H1 (cell line): ENCODE measurements around the gene SFN. TPM values are rescaled to one million over a fixed set of nuclear protein-coding genes. Genes with fewer than 3 reads are reported as not detected.

Experiments
- CHD2 ChIP-seq: IDR thresholded peaks from 2 replicates; pipeline ENCODE4 v1.6.1; 2012; ENCODE audit warnings: low read length, improper control_type of control experiment
- JUND ChIP-seq: IDR thresholded peaks from 2 replicates; pipeline ENCODE4 v1.6.1; 2011; ENCODE audit warnings: mild to moderate bottlenecking, improper control_type of control experiment, low read length
- NANOG ChIP-seq: IDR thresholded peaks from 2 replicates; pipeline ENCODE4 v1.6.1; 2011; ENCODE audit warnings: low read length, low read depth, mild to moderate bottlenecking, inconsistent platforms; ENCODE audit not compliant: insufficient read depth, poor library complexity, severe bottlenecking
- PHF8 ChIP-seq: fragments of 200-600 bp; sonication (generic); conservative IDR thresholded peaks from 2 replicates; pipeline ENCODE4 v1.7.1; 2012; ENCODE audit warnings: low read depth, mild to moderate bottlenecking, inconsistent platforms, low read length, moderate library complexity
- SUZ12 ChIP-seq: fragments of 200-600 bp; sonication (generic); IDR thresholded peaks from 2 replicates; pipeline ENCODE4 v1.6.1; 2012; ENCODE audit warnings: mild to moderate bottlenecking, inconsistent platforms, low read length, moderate library complexity, mixed read lengths
- TAF1 ChIP-seq: IDR thresholded peaks from 2 replicates; pipeline ENCODE4 v1.6.1; 2011; ENCODE audit warnings: mild to moderate bottlenecking, low read depth, low read length
- YY1 ChIP-seq: IDR thresholded peaks from 2 replicates; pipeline ENCODE4 v1.6.1; 2011; ENCODE audit warnings: low read depth, mild to moderate bottlenecking, low read length
- ZNF274 ChIP-seq: IDR thresholded peaks from 2 replicates; pipeline ENCODE4 v1.7.0; 2012; ENCODE audit warnings: low read length, borderline replicate concordance; ENCODE audit errors: extremely low read depth
- polyA plus RNA-seq, 7 experiments: library from polyadenylated mRNA; depleted of rRNA in 3 of 7; stranded (reverse) in 5 of 7; unstranded in 2 of 7; fragments of >200 nt in 5 of 7; fragments of 200-250 nt in 2 of 7; gene quantifications; 1 replicate in 5 of 7; 2 replicates in 1 of 7; 4 replicates in 1 of 7; pipeline versions ENCODE4 v1.2.1 to v1.2.3, GENCODE V29; 2011 to 2013; ENCODE audit warnings: missing spikeins in 2 of 7, mixed read lengths in 2 of 7
- total RNA-seq: library from RNA; stranded (reverse); fragmentation: NEBNext Ultra II Directional; extraction: Animal tissue kit (Norgen Biotek cat#: 25700); gene quantifications from 2 replicates; pipeline ENCODE4 v1.2.1, GENCODE V29; 2021

SFN gene
- total and polyA plus RNA-seq, 2 of the 8 experiments (the other 6 are each of a cell fraction or from before 2014, with no cell fraction given): 3.3 to 3.9 TPM

DNA sequence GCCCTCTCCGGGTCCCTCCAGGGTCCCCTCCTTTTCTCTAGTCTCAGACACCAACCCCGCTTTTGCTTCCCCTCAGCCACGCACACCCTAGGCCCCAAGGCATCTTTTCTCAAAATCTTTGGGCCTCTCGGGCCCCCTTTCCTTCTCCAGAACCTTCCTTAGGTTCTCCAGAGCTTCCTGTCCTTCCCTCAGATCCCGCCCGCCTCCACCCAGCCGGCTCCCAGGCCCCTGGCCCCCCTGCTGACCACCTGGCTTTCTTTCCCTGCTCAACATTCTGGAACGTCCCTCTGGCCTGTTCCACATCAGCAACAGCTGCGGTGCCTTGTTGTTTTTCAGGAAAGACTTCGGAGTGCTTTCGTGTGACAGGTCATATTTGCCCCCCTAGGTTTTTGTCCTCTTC is 35.3 kb upstream of the SFN start (continued):
- no peak for TF ChIP-seq SUZ12
- no peak for TF ChIP-seq ZNF274
- TF ChIP-seq NANOG: no peak
- no peak for TF ChIP-seq JUND
- TF ChIP-seq TAF1: no peak
- TF ChIP-seq CHD2: no peak
- no peak for TF ChIP-seq YY1
- no peak for TF ChIP-seq PHF8
